ENCODE results near the gene WEE1.

Gene WEE1

DNA sequence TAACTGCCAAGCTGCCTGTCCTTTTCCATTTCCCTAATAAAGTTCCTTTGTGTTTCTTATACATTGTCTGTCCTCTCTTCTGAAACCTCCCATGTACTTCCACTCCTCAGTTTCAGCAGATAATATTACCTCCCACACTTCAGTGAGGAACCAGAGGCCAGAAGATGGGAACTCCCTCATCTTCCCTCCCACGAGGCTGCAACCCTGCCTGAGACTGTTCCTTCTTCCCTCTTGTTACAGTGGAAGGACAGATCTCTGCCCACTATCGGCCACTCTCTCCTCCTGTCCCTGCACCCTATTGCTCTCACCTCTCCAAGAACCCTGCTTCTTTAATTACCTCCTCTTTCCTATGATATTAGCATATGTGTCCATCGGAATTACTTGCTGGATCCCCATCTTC, 52.3 kb downstream of the WEE1 start:
- Histone ChIP-seq H3K9me3 (ENCODE audit: control insufficient read depth, low read length) (no peaks in the 10 kb centered on the region), H3K4me3 (ENCODE audit: low read length) (no peak overlapping the region), H3K36me3 (ENCODE audit: control insufficient read depth, insufficient read depth, low read length, severe bottlenecking) (no peaks in the 10 kb centered on the region), H3K9ac (ENCODE audit: low read length) (no peak overlapping the region), H3K27me3 (replicated peaks; ENCODE audit: control insufficient read depth, insufficient read depth, low read length) (no peaks in the 10 kb centered on the region), H3K4me1 (ENCODE audit: control insufficient read depth, insufficient read depth, low read length) (peaks cover 8% of the 10 kb centered on the region)
- no peak for DNase-seq (ENCODE audit: low read depth)

DNA sequence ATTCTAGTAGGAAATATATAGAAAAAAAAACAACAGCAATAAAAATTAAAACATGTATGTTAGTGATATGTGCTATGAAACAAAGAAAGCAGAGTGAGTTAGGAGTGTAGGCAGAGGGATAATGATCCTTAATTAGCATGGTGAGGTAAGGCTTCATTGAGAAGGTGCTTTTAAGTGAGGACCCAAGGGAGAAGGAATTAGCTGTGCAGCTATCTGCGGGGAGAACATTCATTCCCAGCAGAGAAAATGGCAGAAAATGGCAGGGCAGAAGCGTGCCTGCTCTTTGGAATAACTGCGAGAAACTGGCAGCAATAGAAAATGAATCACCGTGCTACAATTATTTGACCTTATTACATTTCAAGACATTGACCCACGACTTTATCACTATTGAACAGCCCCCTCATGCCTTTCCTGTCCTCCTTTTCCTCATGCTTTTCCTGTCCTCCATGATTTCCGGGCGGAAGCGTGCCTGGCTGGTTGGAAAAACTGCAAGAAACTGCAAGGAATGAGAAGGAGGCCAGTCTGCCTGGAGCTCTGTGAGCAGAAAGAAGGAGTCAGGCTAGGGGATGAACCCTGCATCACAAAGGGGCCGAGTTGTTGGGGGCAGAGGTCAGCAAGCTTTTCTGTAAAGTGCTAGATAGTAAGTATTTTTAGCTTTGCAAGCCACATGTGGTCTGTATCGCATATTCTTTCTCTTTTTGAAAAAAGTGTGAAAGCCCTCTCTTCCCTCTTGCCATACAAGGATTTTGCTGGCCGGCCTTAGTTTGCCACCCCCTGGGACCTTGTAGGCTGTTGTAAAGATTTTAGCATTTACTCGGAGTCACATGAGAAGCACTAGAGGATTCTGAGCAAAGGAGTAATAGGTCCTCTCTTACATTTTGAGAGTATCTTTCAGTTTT, 53.3 kb downstream of the WEE1 start:
- no peaks in the 10 kb centered on the region for H3K27me3 ChIP-seq (replicated peaks; ENCODE audit: control insufficient read depth, insufficient read depth, low read length)
- H3K4me1 ChIP-seq (ENCODE audit: control insufficient read depth, insufficient read depth, low read length) = peaks cover 8% of the 10 kb centered on the region
- no peaks in the 10 kb centered on the region for H3K36me3 ChIP-seq (ENCODE audit: control insufficient read depth, insufficient read depth, low read length, severe bottlenecking)
- H3K9me3 ChIP-seq (ENCODE audit: control insufficient read depth, low read length) = no peaks in the 10 kb centered on the region
- H3K4me3 ChIP-seq (ENCODE audit: low read length) = no peak overlapping the region
- DNase-seq (ENCODE audit: low read depth) = no peak
- no peak overlapping the region for H3K9ac ChIP-seq (ENCODE audit: low read length)

DNA sequence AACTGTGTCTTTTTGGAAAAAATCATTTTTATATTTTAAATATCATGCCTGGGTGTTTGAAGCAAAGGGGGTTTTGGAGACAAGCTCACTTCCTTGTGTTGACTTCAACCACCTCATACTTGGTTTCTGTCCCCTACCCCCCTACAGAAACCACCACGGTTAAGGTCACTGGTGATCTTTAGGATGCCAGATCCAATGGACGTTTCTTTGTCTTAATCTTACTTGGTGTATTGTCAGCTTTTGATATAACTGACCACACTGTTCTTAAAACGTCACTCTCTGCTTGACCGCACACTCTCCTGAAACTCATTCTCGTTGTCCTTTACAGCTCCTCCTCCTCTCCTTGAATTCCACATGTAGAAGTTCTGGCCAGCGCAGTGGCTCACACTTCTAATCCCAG, 55.6 kb downstream of the WEE1 start:
- DNase-seq (ENCODE audit: low read depth) = no peak
- Histone ChIP-seq H3K4me3 (ENCODE audit: low read length) (no peak overlapping the region), H3K4me1 (ENCODE audit: control insufficient read depth, insufficient read depth, low read length) (peaks cover 8% of the 10 kb centered on the region), H3K9me3 (ENCODE audit: control insufficient read depth, low read length) (no peaks in the 10 kb centered on the region), H3K9ac (ENCODE audit: low read length) (no peak overlapping the region), H3K36me3 (ENCODE audit: control insufficient read depth, insufficient read depth, low read length, severe bottlenecking) (no peaks in the 10 kb centered on the region), H3K27me3 (replicated peaks; ENCODE audit: control insufficient read depth, insufficient read depth, low read length) (no peaks in the 10 kb centered on the region)

DNA sequence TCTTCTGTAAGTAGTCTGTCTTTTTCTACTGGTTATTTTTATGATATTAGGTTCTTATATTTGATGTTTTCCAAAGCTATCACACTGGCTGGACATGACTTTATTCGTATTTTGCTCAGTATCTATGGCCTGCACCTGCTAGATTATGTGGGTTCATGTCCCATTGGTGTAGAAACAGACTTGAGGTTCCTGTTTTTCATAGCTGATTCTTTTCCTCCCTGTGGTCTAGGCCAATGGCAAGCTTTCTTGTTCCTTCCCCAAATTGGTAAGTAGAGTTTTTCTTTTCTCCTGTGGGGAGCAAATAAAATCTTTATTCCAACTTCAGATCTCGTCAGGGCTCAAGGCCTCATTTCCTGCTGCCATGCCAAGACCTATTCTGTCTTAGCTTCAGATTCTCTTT, 60.2 kb downstream of the WEE1 start:
- Histone ChIP-seq H3K27me3 (replicated peaks; ENCODE audit: control insufficient read depth, insufficient read depth, low read length) (no peaks in the 10 kb centered on the region), H3K9me3 (ENCODE audit: control insufficient read depth, low read length) (no peaks in the 10 kb centered on the region), H3K4me1 (ENCODE audit: control insufficient read depth, insufficient read depth, low read length) (peaks cover under 1% of the 10 kb centered on the region), H3K36me3 (ENCODE audit: control insufficient read depth, insufficient read depth, low read length, severe bottlenecking) (no peaks in the 10 kb centered on the region), H3K4me3 (ENCODE audit: low read length) (no peak overlapping the region), H3K9ac (ENCODE audit: low read length) (no peak overlapping the region)
- DNase-seq (ENCODE audit: low read depth) = no peak

DNA sequence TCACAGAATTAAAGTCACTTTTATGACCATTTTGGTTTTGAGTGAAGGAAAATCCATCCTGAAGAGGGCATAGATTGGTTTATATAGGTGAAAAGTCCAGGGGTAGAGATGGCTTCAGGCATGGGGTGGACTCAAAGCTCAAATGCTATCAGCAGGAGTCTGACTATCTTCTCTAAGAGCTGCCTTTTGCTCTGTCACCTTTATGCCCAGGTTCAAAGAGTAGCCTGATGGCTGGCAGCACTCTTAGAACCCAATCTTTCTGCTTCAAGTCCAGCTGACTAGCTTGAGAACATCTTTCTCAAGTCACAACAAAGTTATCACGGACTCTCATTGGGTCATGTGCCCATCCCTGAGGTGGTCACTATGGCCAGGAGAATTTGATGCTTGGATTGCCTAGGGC, 63.2 kb downstream of the WEE1 start:
- H3K4me1 ChIP-seq (ENCODE audit: control insufficient read depth, insufficient read depth, low read length) = peaks cover 6% of the 10 kb centered on the region
- H3K9me3 ChIP-seq (ENCODE audit: control insufficient read depth, low read length) = no peaks in the 10 kb centered on the region
- no peak for DNase-seq (ENCODE audit: low read depth)
- H3K36me3 ChIP-seq (ENCODE audit: control insufficient read depth, insufficient read depth, low read length, severe bottlenecking) = no peaks in the 10 kb centered on the region
- H3K9ac ChIP-seq (ENCODE audit: low read length) = no peak overlapping the region
- no peak overlapping the region for H3K4me3 ChIP-seq (ENCODE audit: low read length)
- no peaks in the 10 kb centered on the region for H3K27me3 ChIP-seq (replicated peaks; ENCODE audit: control insufficient read depth, insufficient read depth, low read length)

DNA sequence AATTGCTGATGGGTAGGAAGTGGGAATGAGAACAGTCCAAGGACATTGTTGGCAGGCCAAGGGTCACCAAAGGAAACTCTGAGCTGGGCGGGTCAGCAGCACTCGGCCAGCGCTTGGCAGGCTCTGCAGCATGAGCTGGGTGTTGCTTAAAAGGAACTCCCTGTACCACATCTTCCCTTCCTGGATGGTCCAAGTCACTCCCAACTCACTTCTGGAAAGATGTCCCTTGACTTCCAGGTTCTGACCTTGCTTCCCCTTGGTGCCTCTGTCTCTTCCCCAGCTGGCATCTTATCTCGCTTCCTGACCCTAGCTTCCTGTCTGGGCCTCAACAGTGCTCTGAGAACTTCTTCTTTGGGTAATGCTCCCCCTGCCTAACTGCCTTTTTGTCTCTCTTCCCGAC, 65.6 kb downstream of the WEE1 start:
- H3K9me3 ChIP-seq (ENCODE audit: control insufficient read depth, low read length) = no peaks in the 10 kb centered on the region
- H3K36me3 ChIP-seq (ENCODE audit: control insufficient read depth, insufficient read depth, low read length, severe bottlenecking) = no peaks in the 10 kb centered on the region
- no peak for DNase-seq (ENCODE audit: low read depth)

More for the DNA sequence above, 65.6 kb downstream of the WEE1 start:
- H3K4me1 ChIP-seq (ENCODE audit: control insufficient read depth, insufficient read depth, low read length) = peaks cover 6% of the 10 kb centered on the region
- H3K9ac ChIP-seq (ENCODE audit: low read length) = no peak overlapping the region
- no peak overlapping the region for H3K4me3 ChIP-seq (ENCODE audit: low read length)
- H3K27me3 ChIP-seq (replicated peaks; ENCODE audit: control insufficient read depth, insufficient read depth, low read length) = no peaks in the 10 kb centered on the region
